ENCODE results near the gene IL23R. TPM values are rescaled to one million over a fixed set of nuclear protein-coding genes. Genes with fewer than 3 reads are reported as not detected.

The IL23R gene
- total RNA-seq, 1 experiment from 2014 or later, result not detected

DNA sequence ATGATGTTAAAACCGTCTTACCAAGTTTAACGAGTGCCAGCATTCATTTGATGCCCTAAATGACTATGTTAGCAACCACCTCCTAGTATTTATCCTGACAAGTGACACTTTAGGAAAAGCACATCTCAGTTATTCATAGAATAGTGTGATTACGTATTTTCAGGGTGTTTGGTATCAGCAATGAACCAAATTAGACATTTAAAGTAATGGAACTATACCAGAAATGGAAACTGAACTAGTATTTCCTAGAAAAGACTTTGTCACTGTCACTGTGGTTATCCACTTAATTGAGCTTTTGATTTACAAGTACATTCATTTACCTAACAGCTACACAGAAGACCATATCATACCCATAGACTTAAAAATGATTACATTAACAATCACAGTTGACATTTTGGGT lies 137.8 kb downstream of the IL23R start:
- BruUV-seq (replicated peaks), result no TSS peak
- Histone ChIP-seq H3K4me3 (ENCODE audit: low read depth in 2 of 2, low read length in 2 of 2) (no peak overlapping the region), H3K36me3 (ENCODE audit: control insufficient read depth, insufficient read depth, low read length) (no peaks in the 10 kb centered on the region), H3K27me3 (ENCODE audit: control insufficient read depth, insufficient read depth, low read length) (peaks cover 11% of the 10 kb centered on the region), H3K9me3 (ENCODE audit: control insufficient read depth, insufficient read depth, low read depth, low read length) (no peaks in the 10 kb centered on the region), H3K4me1 (ENCODE audit: control insufficient read depth, insufficient read depth, low read length) (0 out of 2 replicates have a peak, but pooled peaks cover 3% of the 10 kb centered on the region), H3K27ac (ENCODE audit: low read length) (no peak overlapping the region)
- ATAC-seq (no peak), DNase-seq (ENCODE audit: low read depth, low spot score) (no peak)
- POLR2A ChIA-PET, result no interaction called here
- TF ChIP-seq CTCF (IDR thresholded peaks at IDR 0.05) (no peak), POLR2AphosphoS5 (IDR thresholded peaks at IDR 0.05; ENCODE audit: low read depth, low read length) (no peak), SIN3A (IDR thresholded peaks at IDR 0.05; ENCODE audit: borderline replicate concordance, insufficient read depth, low read depth, low read length) (no peak), TCF7L2 (IDR thresholded peaks at IDR 0.05; ENCODE audit: low read depth, low read length) (no peak)
- TF ChIP-seq, protein P1, sequence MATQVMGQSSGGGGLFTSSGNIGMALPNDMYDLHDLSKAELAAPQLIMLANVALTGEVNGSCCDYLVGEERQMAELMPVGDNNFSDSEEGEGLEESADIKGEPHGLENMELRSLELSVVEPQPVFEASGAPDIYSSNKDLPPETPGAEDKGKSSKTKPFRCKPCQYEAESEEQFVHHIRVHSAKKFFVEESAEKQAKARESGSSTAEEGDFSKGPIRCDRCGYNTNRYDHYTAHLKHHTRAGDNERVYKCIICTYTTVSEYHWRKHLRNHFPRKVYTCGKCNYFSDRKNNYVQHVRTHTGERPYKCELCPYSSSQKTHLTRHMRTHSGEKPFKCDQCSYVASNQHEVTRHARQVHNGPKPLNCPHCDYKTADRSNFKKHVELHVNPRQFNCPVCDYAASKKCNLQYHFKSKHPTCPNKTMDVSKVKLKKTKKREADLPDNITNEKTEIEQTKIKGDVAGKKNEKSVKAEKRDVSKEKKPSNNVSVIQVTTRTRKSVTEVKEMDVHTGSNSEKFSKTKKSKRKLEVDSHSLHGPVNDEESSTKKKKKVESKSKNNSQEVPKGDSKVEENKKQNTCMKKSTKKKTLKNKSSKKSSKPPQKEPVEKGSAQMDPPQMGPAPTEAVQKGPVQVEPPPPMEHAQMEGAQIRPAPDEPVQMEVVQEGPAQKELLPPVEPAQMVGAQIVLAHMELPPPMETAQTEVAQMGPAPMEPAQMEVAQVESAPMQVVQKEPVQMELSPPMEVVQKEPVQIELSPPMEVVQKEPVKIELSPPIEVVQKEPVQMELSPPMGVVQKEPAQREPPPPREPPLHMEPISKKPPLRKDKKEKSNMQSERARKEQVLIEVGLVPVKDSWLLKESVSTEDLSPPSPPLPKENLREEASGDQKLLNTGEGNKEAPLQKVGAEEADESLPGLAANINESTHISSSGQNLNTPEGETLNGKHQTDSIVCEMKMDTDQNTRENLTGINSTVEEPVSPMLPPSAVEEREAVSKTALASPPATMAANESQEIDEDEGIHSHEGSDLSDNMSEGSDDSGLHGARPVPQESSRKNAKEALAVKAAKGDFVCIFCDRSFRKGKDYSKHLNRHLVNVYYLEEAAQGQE (IDR thresholded peaks at IDR 0.05; ENCODE audit: insufficient read depth in 1 of 2, low read depth in 2 of 2, low read length in 1 of 2), result no peak
- CTCF ChIA-PET, result no interaction called here
- intact Hi-C loops (cut with micrococcal nuclease; ENCODE audit: unreplicated experiment) (no loop called here), in situ Hi-C loops (cut with HindIII; ENCODE audit: low pct_unique_long_range_greater_than_20kb, low sequenced_read_pairs) (no loop called here)

- peaks cover 13% of the 10 kb centered on the region for H3K27me3 ChIP-seq (ENCODE audit: control insufficient read depth, insufficient read depth, low read length)
- in situ Hi-C loops (cut with HindIII; ENCODE audit: low pct_unique_long_range_greater_than_20kb, low sequenced_read_pairs), result no loop called here
- no peaks in the 10 kb centered on the region for H3K36me3 ChIP-seq (ENCODE audit: control insufficient read depth, insufficient read depth, low read length)
- no TSS peak for BruUV-seq (replicated peaks)
- H3K4me1 ChIP-seq (ENCODE audit: control insufficient read depth, insufficient read depth, low read length), result 0 out of 2 replicates have a peak, but pooled peaks cover 3% of the 10 kb centered on the region
- POLR2A ChIA-PET, result interaction anchor here (0.6 kb wide), 1 partner anchor 18 kb away, joined by 3 read pairs; no protein-coding TSS in a partner anchor
- H3K4me3 ChIP-seq (ENCODE audit: low read depth in 2 of 2, low read length in 2 of 2), result no peak overlapping the region
- DNase-seq (ENCODE audit: low read depth, low spot score) (no peak), ATAC-seq (no peak)
- no peak overlapping the region for H3K27ac ChIP-seq (ENCODE audit: low read length)
- CTCF ChIA-PET, result no interaction called here
- intact Hi-C loops (cut with micrococcal nuclease; ENCODE audit: unreplicated experiment), result no loop called here
- no peaks in the 10 kb centered on the region for H3K9me3 ChIP-seq (ENCODE audit: control insufficient read depth, insufficient read depth, low read depth, low read length)
- no peak for TF ChIP-seq CTCF (IDR thresholded peaks at IDR 0.05)
Observed at GRCh38 chr1:67306547-67306946, 140.3 kb downstream of the IL23R start.
